SK-N-SH (cell line): ENCODE measurements around the gene GRK3.
"Not testable (repeated sequence)": the region's sequence is repeated elsewhere in the genome, so short reads cannot be mapped to it uniquely, and the experiment has no call there.

Experiments used
- CTCF ChIP-seq: fragments of 200-600 bp; sonication (generic); IDR thresholded peaks from 2 replicates; pipeline ENCODE4 v1.6.1; 2017; ENCODE audit warnings: antibody characterized with exemption, mild to moderate bottlenecking, moderate library complexity
- EP300 ChIP-seq, 2 experiments: IDR thresholded peaks; 2 replicates each; pipeline versions ENCODE4 v1.4.0 to v1.6.1; 2012; ENCODE audit warnings: borderline replicate concordance in 1 of 2, low read depth in 1 of 2, low read length in 1 of 2
- GABPA ChIP-seq: IDR thresholded peaks from 2 replicates; pipeline ENCODE4 v1.4.0; 2012; ENCODE audit warnings: low read depth, mild to moderate bottlenecking
- MXI1 ChIP-seq: IDR thresholded peaks from 2 replicates; pipeline ENCODE4 v1.6.1; 2012; ENCODE audit warnings: mild to moderate bottlenecking, low read depth, low read length, improper control_type of control experiment
- POLR2AphosphoS5 ChIP-seq: IDR thresholded peaks from 2 replicates; pipeline ENCODE4 v1.6.1; 2012; ENCODE audit warnings: low read depth, low read length
- REST ChIP-seq: IDR thresholded peaks from 2 replicates; pipeline ENCODE4 v1.6.1; 2012; ENCODE audit warnings: mild to moderate bottlenecking, low read depth, low read length, moderate library complexity
- TAF1 ChIP-seq: IDR thresholded peaks from 2 replicates; pipeline ENCODE4 v1.6.1; 2012; ENCODE audit warnings: low read depth, mild to moderate bottlenecking, low read length, moderate library complexity, borderline replicate concordance
- TCF12 ChIP-seq: IDR thresholded peaks from 2 replicates; pipeline ENCODE4 v1.4.0; 2012
- USF2 ChIP-seq: fragments of 150-350 bp; IDR thresholded peaks from 2 replicates; pipeline ENCODE4 v1.6.1; 2017; ENCODE audit warnings: antibody characterized with exemption, low read length, low read depth, borderline replicate concordance
- YY1 ChIP-seq: IDR thresholded peaks from 2 replicates; pipeline ENCODE4 v1.4.0; 2012; ENCODE audit warnings: low read depth, mild to moderate bottlenecking

GRCh38 chr22:25708430-25708829 is 144.0 kb downstream of the GRK3 start:
- not testable (repeated sequence) for TF ChIP-seq REST; GABPA; TAF1; CTCF; YY1; TCF12; POLR2AphosphoS5; MXI1; EP300 (IDR thresholded peaks at IDR 0.05; ENCODE audit: borderline replicate concordance in 1 of 2, low read depth in 1 of 2, low read length in 1 of 2); USF2
